Measurements from ENCODE around the gene CYREN. TPM values are rescaled to one million over a fixed set of nuclear protein-coding genes. Genes with fewer than 3 reads are reported as not detected.

CYREN gene
- total RNA-seq, 1 donor from 2014 or later, result 50.1 TPM

DNA sequence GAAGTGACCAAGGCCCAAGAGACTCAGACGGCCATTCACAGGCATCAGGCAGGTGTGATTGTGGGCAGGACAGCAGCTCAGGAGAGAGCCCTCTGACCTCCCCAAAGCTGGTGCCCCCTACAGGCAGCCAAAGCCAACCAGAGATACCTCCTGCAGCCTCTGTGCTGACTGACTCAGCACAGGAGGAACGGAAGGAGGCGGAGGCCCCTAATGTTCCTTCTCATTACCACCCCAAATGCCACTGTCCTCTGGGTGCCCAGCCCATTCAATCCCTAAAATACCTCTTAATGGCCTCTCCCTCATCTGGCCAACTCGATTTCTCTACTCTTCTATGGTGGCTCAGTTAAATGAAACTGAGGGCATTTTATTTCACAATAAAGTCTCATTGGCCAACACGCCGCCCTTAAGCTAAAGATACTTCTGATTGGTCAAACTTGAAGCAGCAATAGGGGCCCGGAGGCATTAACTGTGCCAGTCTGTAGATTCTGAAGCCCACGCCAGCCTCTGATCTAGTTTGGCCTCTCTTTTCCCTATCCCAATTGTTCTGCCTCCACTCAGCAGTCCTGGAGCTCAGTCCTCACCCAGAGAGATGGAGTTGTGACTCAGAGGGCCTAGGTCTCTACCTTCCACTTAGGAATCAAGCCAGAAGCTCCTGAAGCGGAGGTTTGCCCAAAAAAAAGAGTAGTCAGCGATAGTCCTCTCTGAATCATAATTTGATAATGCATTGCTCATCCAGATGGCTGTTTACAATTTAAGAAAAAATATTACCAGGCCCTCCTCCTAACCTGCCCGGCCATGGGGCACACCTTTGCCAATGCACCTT, 1.2 kb downstream of the CYREN start:
- Mint-ChIP-seq H3K36me3 (ENCODE audit: low read depth) (peaks cover 55% of the 10 kb centered on the region), H3K4me1 (ENCODE audit: low read depth) (peaks cover 33% of the 10 kb centered on the region), H3K27ac (peak overlapping the region; percentile 95), H3K4me3 (ENCODE audit: low read depth) (peak overlapping the region; percentile 95), H3K9me3 (no peaks in the 10 kb centered on the region), H3K27me3 (ENCODE audit: low read depth) (no peaks in the 10 kb centered on the region)
- peak; percentile 40 for DNase-seq (ENCODE audit: low spot score)
- intact Hi-C loops (cut with micrococcal nuclease), result loop anchor here (1.0 to 2.0 kb wide), 2 partner anchors 183 to 523 kb away; partner anchors contain the start of genes AGBL3 and BPGM

GRCh38 chr7:135168489-135169140, 1.9 kb downstream of the CYREN start:
- intact Hi-C loops (cut with micrococcal nuclease), result loop anchor here (1.0 to 2.0 kb wide), 2 partner anchors 182 to 522 kb away; partner anchors contain the start of genes AGBL3 and BPGM
- no peak for DNase-seq (ENCODE audit: low spot score)
- Mint-ChIP-seq H3K27ac (peak overlapping the region; percentile 95), H3K36me3 (ENCODE audit: low read depth) (peaks cover 62% of the 10 kb centered on the region), H3K9me3 (no peaks in the 10 kb centered on the region), H3K4me3 (ENCODE audit: low read depth) (peak overlapping the region; percentile 95), H3K27me3 (ENCODE audit: low read depth) (no peaks in the 10 kb centered on the region), H3K4me1 (ENCODE audit: low read depth) (peaks cover 33% of the 10 kb centered on the region)

DNA sequence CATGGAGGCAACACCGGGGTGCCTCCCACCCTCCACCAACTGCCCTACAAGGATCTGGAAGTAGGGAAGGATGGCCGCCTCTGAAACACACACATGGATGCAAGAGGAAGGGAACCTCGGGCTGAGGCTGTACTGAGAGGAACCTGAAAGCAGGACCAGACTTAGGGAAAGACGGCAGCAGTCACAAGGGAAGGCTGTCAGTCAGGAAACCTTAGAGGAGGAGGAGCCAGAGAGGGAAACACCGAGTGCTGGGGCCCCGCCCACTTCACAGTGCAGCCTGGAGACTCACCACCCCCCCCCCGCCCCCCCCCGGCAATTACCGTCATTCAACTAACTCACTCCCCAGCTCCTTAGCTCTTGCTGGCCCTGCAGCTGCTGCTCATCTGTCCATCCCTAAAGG, 2.5 kb downstream of the CYREN start:
- intact Hi-C loops (cut with micrococcal nuclease), result loop anchor here (2.0 kb wide), 1 partner anchor 521 kb away; the partner anchor contains the start of gene BPGM
- Mint-ChIP-seq H3K9me3 (peaks cover under 1% of the 10 kb centered on the region), H3K27me3 (ENCODE audit: low read depth) (no peaks in the 10 kb centered on the region), H3K4me3 (ENCODE audit: low read depth) (peak overlapping the region; percentile 95), H3K4me1 (ENCODE audit: low read depth) (peaks cover 33% of the 10 kb centered on the region), H3K36me3 (ENCODE audit: low read depth) (peaks cover 63% of the 10 kb centered on the region), H3K27ac (peak overlapping the region; percentile 23)
- DNase-seq (ENCODE audit: low spot score), result no peak

- no peaks in the 10 kb centered on the region for H3K27me3 Mint-ChIP-seq (ENCODE audit: low read depth)
- DNase-seq (ENCODE audit: low spot score), result no peak
- no peak overlapping the region for H3K4me3 Mint-ChIP-seq (ENCODE audit: low read depth)
- H3K4me1 Mint-ChIP-seq (ENCODE audit: low read depth), result peaks cover 33% of the 10 kb centered on the region
- peaks cover 69% of the 10 kb centered on the region for H3K36me3 Mint-ChIP-seq (ENCODE audit: low read depth)
- H3K27ac Mint-ChIP-seq, result peak overlapping the region; percentile 3
- intact Hi-C loops (cut with micrococcal nuclease), result no loop called here
- H3K9me3 Mint-ChIP-seq, result peaks cover 6% of the 10 kb centered on the region
Measured at GRCh38 chr7:135167365-135167917, 3.1 kb downstream of the CYREN start.

GRCh38 chr7:135166338-135166990, 4.0 kb downstream of the CYREN start:
- Mint-ChIP-seq H3K36me3 (ENCODE audit: low read depth) (peaks cover 79% of the 10 kb centered on the region), H3K27me3 (ENCODE audit: low read depth) (no peaks in the 10 kb centered on the region), H3K9me3 (peaks cover 16% of the 10 kb centered on the region), H3K27ac (no peak overlapping the region), H3K4me3 (ENCODE audit: low read depth) (no peak overlapping the region), H3K4me1 (ENCODE audit: low read depth) (peaks cover 30% of the 10 kb centered on the region)
- intact Hi-C loops (cut with micrococcal nuclease), result no loop called here
- no peak for DNase-seq (ENCODE audit: low spot score)

GRCh38 chr7:135165862-135166261, 4.6 kb downstream of the CYREN start:
- no peak overlapping the region for H3K27ac Mint-ChIP-seq
- intact Hi-C loops (cut with micrococcal nuclease), result no loop called here
- no peak overlapping the region for H3K4me3 Mint-ChIP-seq (ENCODE audit: low read depth)
- H3K36me3 Mint-ChIP-seq (ENCODE audit: low read depth), result peaks cover 85% of the 10 kb centered on the region
- peaks cover 19% of the 10 kb centered on the region for H3K9me3 Mint-ChIP-seq
- no peaks in the 10 kb centered on the region for H3K27me3 Mint-ChIP-seq (ENCODE audit: low read depth)
- DNase-seq (ENCODE audit: low spot score), result no peak
- H3K4me1 Mint-ChIP-seq (ENCODE audit: low read depth), result peaks cover 32% of the 10 kb centered on the region

DNA sequence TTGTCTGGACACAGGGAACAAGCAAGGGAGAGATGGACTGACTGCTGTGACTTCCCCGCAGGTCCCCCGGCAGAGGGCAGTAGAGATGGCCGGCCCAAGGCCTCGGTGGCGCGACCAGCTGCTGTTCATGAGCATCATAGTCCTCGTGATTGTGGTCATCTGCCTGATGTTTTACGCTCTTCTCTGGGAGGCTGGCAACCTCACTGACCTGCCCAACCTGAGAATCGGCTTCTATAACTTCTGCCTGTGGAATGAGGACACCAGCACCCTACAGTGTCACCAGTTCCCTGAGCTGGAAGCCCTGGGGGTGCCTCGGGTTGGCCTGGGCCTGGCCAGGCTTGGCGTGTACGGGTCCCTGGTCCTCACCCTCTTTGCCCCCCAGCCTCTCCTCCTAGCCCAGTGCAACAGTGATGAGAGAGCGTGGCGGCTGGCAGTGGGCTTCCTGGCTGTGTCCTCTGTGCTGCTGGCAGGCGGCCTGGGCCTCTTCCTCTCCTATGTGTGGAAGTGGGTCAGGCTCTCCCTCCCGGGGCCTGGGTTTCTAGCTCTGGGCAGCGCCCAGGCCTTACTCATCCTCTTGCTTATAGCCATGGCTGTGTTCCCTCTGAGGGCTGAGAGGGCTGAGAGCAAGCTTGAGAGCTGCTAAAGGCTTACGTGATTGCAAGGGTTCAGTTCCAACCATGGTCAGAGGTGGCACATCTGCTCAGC, 6.0 kb downstream of the CYREN start:
- H3K4me3 Mint-ChIP-seq (ENCODE audit: low read depth), result no peak overlapping the region
- no peaks in the 10 kb centered on the region for H3K27me3 Mint-ChIP-seq (ENCODE audit: low read depth)
- no peak overlapping the region for H3K27ac Mint-ChIP-seq
- no peak for DNase-seq (ENCODE audit: low spot score)
- H3K4me1 Mint-ChIP-seq (ENCODE audit: low read depth), result peaks cover 39% of the 10 kb centered on the region
- peaks cover 24% of the 10 kb centered on the region for H3K9me3 Mint-ChIP-seq
- H3K36me3 Mint-ChIP-seq (ENCODE audit: low read depth), result peaks cover 93% of the 10 kb centered on the region
- intact Hi-C loops (cut with micrococcal nuclease), result no loop called here

DNA sequence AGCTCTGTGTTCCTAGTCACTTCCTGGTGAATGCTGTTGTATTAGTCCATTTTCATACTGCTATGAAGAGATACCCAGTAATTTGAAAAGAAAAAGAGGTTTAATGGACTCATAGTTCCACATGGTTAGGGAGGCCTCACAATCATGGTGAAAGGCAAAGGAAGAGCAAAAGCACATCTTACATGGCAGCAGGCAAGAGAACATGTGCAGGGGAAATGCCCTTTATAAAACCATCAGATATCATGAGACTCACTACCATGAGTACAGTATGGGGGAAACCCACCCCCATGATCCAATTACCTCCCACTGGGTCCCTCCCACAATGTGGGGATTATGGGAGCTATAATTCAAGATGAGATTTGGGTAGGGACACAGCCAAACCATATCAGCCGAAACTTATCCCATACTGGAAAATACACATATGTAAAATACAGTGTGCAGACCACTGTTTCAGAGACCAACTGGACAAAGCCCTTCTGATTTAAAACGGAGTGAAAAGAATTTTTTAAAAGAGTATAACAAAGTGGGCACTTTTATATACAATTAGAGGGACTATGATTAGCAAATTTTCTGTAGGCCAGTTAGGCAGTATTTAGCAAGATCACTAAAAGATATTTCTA, 8.0 kb downstream of the CYREN start:
- H3K27me3 Mint-ChIP-seq (ENCODE audit: low read depth), result no peaks in the 10 kb centered on the region
- no peak for DNase-seq (ENCODE audit: low spot score)
- H3K27ac Mint-ChIP-seq, result no peak overlapping the region
- peaks cover 90% of the 10 kb centered on the region for H3K36me3 Mint-ChIP-seq (ENCODE audit: low read depth)
- no peak overlapping the region for H3K4me3 Mint-ChIP-seq (ENCODE audit: low read depth)
- H3K9me3 Mint-ChIP-seq, result peaks cover 30% of the 10 kb centered on the region
- H3K4me1 Mint-ChIP-seq (ENCODE audit: low read depth), result peaks cover 26% of the 10 kb centered on the region
- intact Hi-C loops (cut with micrococcal nuclease), result no loop called here

DNA sequence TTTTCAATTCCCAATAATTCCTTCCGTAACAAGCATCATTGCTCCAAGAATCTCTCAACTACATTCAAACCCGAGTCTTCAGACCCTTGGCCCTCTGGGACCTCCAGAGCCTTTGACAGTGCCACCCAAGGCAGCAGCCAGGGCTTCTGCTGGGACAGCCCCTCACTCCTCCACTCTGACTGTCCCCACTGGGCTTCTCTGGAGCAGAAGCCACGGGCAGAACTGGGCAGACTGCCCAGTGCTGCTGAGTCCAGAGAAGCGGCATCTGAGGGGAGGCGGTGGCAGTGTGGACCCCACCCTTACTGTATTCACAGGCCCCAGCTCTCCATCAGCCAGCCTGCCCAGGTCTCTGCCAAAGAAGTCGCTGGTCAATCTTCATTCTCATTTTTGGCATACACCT, 8.8 kb downstream of the CYREN start:
- intact Hi-C loops (cut with micrococcal nuclease), result no loop called here
- peaks cover 91% of the 10 kb centered on the region for H3K36me3 Mint-ChIP-seq (ENCODE audit: low read depth)
- H3K27ac Mint-ChIP-seq, result peak overlapping the region; percentile 44
- DNase-seq (ENCODE audit: low spot score), result no peak
- peaks cover 38% of the 10 kb centered on the region for H3K9me3 Mint-ChIP-seq
- H3K27me3 Mint-ChIP-seq (ENCODE audit: low read depth), result no peaks in the 10 kb centered on the region
- no peak overlapping the region for H3K4me3 Mint-ChIP-seq (ENCODE audit: low read depth)
- H3K4me1 Mint-ChIP-seq (ENCODE audit: low read depth), result peaks cover 22% of the 10 kb centered on the region

GRCh38 chr7:135160858-135161653, 9.5 kb downstream of the CYREN start:
- no peaks in the 10 kb centered on the region for H3K27me3 Mint-ChIP-seq (ENCODE audit: low read depth)
- peaks cover 44% of the 10 kb centered on the region for H3K9me3 Mint-ChIP-seq
- peaks cover 91% of the 10 kb centered on the region for H3K36me3 Mint-ChIP-seq (ENCODE audit: low read depth)
- H3K27ac Mint-ChIP-seq, result peak overlapping the region; percentile 76
- H3K4me3 Mint-ChIP-seq (ENCODE audit: low read depth), result no peak overlapping the region
- H3K4me1 Mint-ChIP-seq (ENCODE audit: low read depth), result peaks cover 22% of the 10 kb centered on the region
- no peak for DNase-seq (ENCODE audit: low spot score)
- intact Hi-C loops (cut with micrococcal nuclease), result no loop called here

DNA sequence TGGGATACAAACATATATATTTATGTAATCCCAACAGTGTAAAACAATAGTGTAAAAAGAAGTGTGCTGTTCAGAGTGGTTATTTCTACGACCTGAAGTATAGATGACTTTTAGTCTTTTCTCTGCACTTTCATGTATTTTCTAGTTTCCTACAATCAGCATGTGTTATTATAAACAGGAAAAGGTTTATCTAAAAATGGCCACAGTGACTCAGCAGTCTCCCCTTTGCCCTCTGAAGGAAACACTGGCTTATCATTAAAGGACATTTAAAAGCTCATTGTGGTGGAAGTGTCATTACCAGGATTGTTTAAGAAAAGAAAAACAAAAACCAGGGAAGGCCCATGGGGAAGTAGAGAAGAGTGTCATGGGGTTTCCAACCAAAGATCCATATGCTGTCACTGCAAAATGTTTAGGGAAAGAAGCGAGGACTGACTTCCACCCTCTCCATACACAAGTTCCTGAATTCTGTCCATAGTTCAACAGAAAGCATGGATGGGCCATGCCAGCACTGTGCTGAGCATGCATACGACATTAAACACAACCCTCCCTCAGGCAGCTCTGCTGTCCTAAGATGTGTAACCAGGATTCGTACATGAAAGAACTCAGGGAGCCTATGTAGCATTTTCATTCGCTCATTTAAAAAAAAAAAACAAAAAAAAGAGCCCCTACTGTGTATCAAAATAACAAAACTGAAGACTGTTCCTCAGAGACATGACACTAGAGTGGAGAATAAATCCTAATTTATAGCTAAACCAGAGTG, 10.2 kb downstream of the CYREN start:
- H3K36me3 Mint-ChIP-seq (ENCODE audit: low read depth), result peaks cover 91% of the 10 kb centered on the region
- peaks cover 52% of the 10 kb centered on the region for H3K9me3 Mint-ChIP-seq
- H3K27me3 Mint-ChIP-seq (ENCODE audit: low read depth), result no peaks in the 10 kb centered on the region
- H3K27ac Mint-ChIP-seq, result peak overlapping the region; percentile 76
- no peak overlapping the region for H3K4me3 Mint-ChIP-seq (ENCODE audit: low read depth)
- intact Hi-C loops (cut with micrococcal nuclease), result no loop called here
- no peak for DNase-seq (ENCODE audit: low spot score)
- peaks cover 22% of the 10 kb centered on the region for H3K4me1 Mint-ChIP-seq (ENCODE audit: low read depth)

Measured in activated T-helper 2 cell treated with anti-CD3 and anti-CD28 coated beads, Interferon-gamma antibody, Interleukin-2, Interleukin-4, amounts not matched to agents 10 μg/mL and 5 μg/mL and 100 μg/mL, durations not matched to agents 14 hours and 24 hours and 36 hours (primary cell).